K562 (cell line): ENCODE data around the gene PKDREJ. TPM values are rescaled to one million over a fixed set of nuclear protein-coding genes. Genes with fewer than 3 reads are reported as not detected.

Experiments
- BCLAF1 ChIP-seq, 2 experiments: fragments of 450-650 bp in 1 of 2; IDR thresholded peaks; 2 replicates each; pipeline ENCODE4 v1.6.1; 2011 to 2017; ENCODE audit warnings: low read depth in 2 of 2, antibody characterized with exemption in 1 of 2, borderline replicate concordance in 1 of 2, low read length in 1 of 2, mild to moderate bottlenecking in 1 of 2, mixed read lengths in 1 of 2; ENCODE audit not compliant: control insufficient read depth in 1 of 2
- EP300 ChIP-seq: IDR thresholded peaks from 2 replicates; pipeline ENCODE4 v1.6.1; 2012; ENCODE audit warnings: low read length, improper control_type of control experiment
- EP400 ChIP-seq: fragments of 450-650 bp; IDR thresholded peaks from 2 replicates; pipeline ENCODE4 v1.6.1; 2017; ENCODE audit warnings: antibody characterized with exemption, mild to moderate bottlenecking, moderate library complexity
- FOXK1 ChIP-seq: sonication (generic); formaldehyde crosslinking; IDR thresholded peaks from 2 replicates; pipeline ENCODE4 v1.8.0; 2022; ENCODE audit warnings: missing genetic modification reagents, mild to moderate bottlenecking, borderline replicate concordance
- HNRNPK ChIP-seq: fragments of 200-400 bp; formaldehyde crosslinking; IDR thresholded peaks from one replicate; pipeline ENCODE4 v1.6.1; 2018; ENCODE audit warnings: mild to moderate bottlenecking, low read depth, low read length; ENCODE audit not compliant: poor library complexity, severe bottlenecking
- KLF10 ChIP-seq: fragments of 250-450 bp; sonication (Bioruptor Pico); IDR thresholded peaks from 2 replicates; pipeline ENCODE4 v1.6.1; 2021; ENCODE audit warnings: matching md5 sums
- MTA2 ChIP-seq: fragments of 450-650 bp; IDR thresholded peaks from 2 replicates; pipeline ENCODE4 v1.6.1; 2016; ENCODE audit warnings: low read depth
- MYC ChIP-seq, 2 experiments: fragments of 250-450 bp in 1 of 2; sonication (Bioruptor Pico) in 1 of 2; IDR thresholded peaks; 2 replicates each; pipeline versions ENCODE4 v1.5.1 to v1.6.1; 2012 to 2021; ENCODE audit warnings: low read depth in 2 of 2, borderline replicate concordance in 1 of 2, improper control_type of control experiment in 1 of 2, low read length in 1 of 2, mild to moderate bottlenecking in 1 of 2, moderate library complexity in 1 of 2
- NEUROD1 ChIP-seq: fragments of 150-350 bp; IDR thresholded peaks from 2 replicates; pipeline ENCODE4 v1.6.1; 2014; ENCODE audit warnings: borderline replicate concordance, low read length, low read depth; ENCODE audit not compliant: partially characterized antibody
- PBX2 ChIP-seq, 2 experiments: IDR thresholded peaks in 1 of 2; conservative IDR thresholded peaks in 1 of 2; 2 replicates each; pipeline ENCODE4 v1.6.1; 2016; ENCODE audit warnings: low read depth in 2 of 2, mild to moderate bottlenecking in 1 of 2, missing compliant biosample characterization in 1 of 2, missing genetic modification characterization in 1 of 2, moderate library complexity in 1 of 2
- ZNF766 ChIP-seq: fragments of 200-800 bp; sonication (Bioruptor generic); conservative IDR thresholded peaks from 2 replicates; pipeline ENCODE4 v1.6.1; 2016; ENCODE audit warnings: missing genetic modification characterization, missing compliant biosample characterization
- polyA plus RNA-seq, 8 experiments: library from polyadenylated mRNA; depleted of rRNA in 4 of 8; stranded (reverse) in 5 of 8; unstranded in 3 of 8; fragments of >200 nt; fragmentation: Nextera tagmentation in 2 of 8; fragmentation: Illumina TruSeq in 1 of 8; extraction: Ambion mirVana in 2 of 8; extraction: Trizol in 1 of 8; gene quantifications; 2 replicates each; pipeline versions ENCODE4 v1.2.1 to v1.2.3, GENCODE V29; 2011 to 2014; ENCODE audit warnings: inconsistent platforms in 1 of 8, missing spikeins in 1 of 8
- total RNA-seq, 7 experiments: library from RNA; depleted of rRNA in 6 of 7; stranded (reverse); fragments of >200 nt in 6 of 7; fragmentation: Illumina TruSeq in 2 of 7; extraction: Trizol in 2 of 7; gene quantifications; 2 replicates each; pipeline versions ENCODE4 v1.2.1 to v1.2.3, GENCODE V29; 2011 to 2021; ENCODE audit warnings: low replicate concordance in 1 of 7

Gene PKDREJ
- total and polyA plus RNA-seq, 9 of the 15 experiments (the other 6 are each of a cell fraction or from before 2014, with no cell fraction given) = 0.03 TPM; not detected in 8

GRCh38 chr22:46288846-46289243 lies 25.7 kb upstream of the PKDREJ start (continued):
- TF ChIP-seq BCLAF1 (IDR thresholded peaks at IDR 0.05; ENCODE audit: borderline replicate concordance in 1 of 2, control insufficient read depth in 1 of 2, low read depth in 2 of 2, low read length in 1 of 2) (no peak), EP400 (no peak), HNRNPK (no peak), FOXK1 (CRISPR knock-in tag) (no peak), KLF10 (CRISPR knock-in tag) (no peak), MTA2 (no peak), NEUROD1 (no peak), EP300 (no peak), PBX2 (CRISPR knock-in tag; IDR thresholded peaks at IDR 0.05; ENCODE audit: low read depth) (no peak), PBX2 (tag; conservative IDR thresholded peaks at IDR 0.05; ENCODE audit: low read depth) (no peak), ZNF766 (CRISPR knock-in tag) (no peak), MYC (IDR thresholded peaks at IDR 0.05; ENCODE audit: low read depth, low read length) (no peak), MYC (CRISPR knock-in tag; IDR thresholded peaks at IDR 0.05; ENCODE audit: borderline replicate concordance, low read depth) (no peak)
